Suprapubic skin (tissue), 4 donors: ENCODE data around the gene RPH3AL. TPM values are rescaled to one million over a fixed set of nuclear protein-coding genes. Genes with fewer than 3 reads are reported as not detected.

ENCODE experiments used
- DNase-seq, 2 donors: peaks; one replicate each; pipeline ENCODE4 v3.0.0-alpha.2; 2019; ENCODE audit warnings: low spot score in 2 of 2
- H3K27ac ChIP-seq: fragments of 200-600 bp; sonication (generic); one replicate; pipeline ENCODE4 v1.5.1; 2019
- H3K27me3 ChIP-seq: fragments of 200-600 bp; sonication (generic); one replicate; pipeline ENCODE4 v1.5.1; 2019
- H3K36me3 ChIP-seq: fragments of 200-600 bp; sonication (generic); one replicate; pipeline ENCODE4 v1.5.1; 2019
- H3K4me1 ChIP-seq: fragments of 200-600 bp; sonication (generic); one replicate; pipeline ENCODE4 v1.5.1; 2019
- H3K4me3 ChIP-seq: fragments of 200-600 bp; sonication (generic); one replicate; pipeline ENCODE4 v1.5.1; 2019; ENCODE audit warnings: mild to moderate bottlenecking
- H3K9me3 ChIP-seq: fragments of 200-600 bp; sonication (generic); one replicate; pipeline ENCODE4 v1.5.1; 2019
- EP300 ChIP-seq: sonication (generic); formaldehyde crosslinking; IDR thresholded peaks from one replicate; pipeline ENCODE4 v1.6.1; 2017; ENCODE audit warnings: antibody characterized with exemption
- POLR2A ChIP-seq, 2 donors: fragments of 450-650 bp; IDR thresholded peaks; one replicate each; pipeline ENCODE4 v1.6.1; 2017; ENCODE audit warnings: antibody characterized with exemption in 2 of 2, mild to moderate bottlenecking in 2 of 2, moderate library complexity in 2 of 2
- POLR2AphosphoS5 ChIP-seq, 3 donors: sonication (generic); formaldehyde crosslinking; IDR thresholded peaks; one replicate each; pipeline ENCODE4 v1.6.1; 2017; ENCODE audit warnings: antibody characterized with exemption in 3 of 3
- WGBS: methylation state at CpG from one replicate; pipeline ENCODE4 v1.1.5; 2018; 5-methylcytosine and 5-hydroxymethylcytosine counted together
- total RNA-seq, 4 donors: library from RNA; depleted of rRNA; stranded (reverse); fragments of >200 nt; gene quantifications; one replicate each; pipeline ENCODE4 v1.1.0, GENCODE V29; 2016
- TF ChIP-seq, protein P1 (sequence below), 2 donors: fragments of 200-600 bp in 1 of 2; fragments of 450-650 bp in 1 of 2; sonication (generic) in 1 of 2; IDR thresholded peaks; one replicate each; pipeline ENCODE4 v1.5.1; 2016 to 2019; ENCODE audit warnings: antibody characterized with exemption in 2 of 2, mild to moderate bottlenecking in 1 of 2, moderate library complexity in 1 of 2

RPH3AL gene
- total RNA-seq, 4 donors from 2014 or later, result 1.7 to 39.5 (median 10.9) TPM

DNA sequence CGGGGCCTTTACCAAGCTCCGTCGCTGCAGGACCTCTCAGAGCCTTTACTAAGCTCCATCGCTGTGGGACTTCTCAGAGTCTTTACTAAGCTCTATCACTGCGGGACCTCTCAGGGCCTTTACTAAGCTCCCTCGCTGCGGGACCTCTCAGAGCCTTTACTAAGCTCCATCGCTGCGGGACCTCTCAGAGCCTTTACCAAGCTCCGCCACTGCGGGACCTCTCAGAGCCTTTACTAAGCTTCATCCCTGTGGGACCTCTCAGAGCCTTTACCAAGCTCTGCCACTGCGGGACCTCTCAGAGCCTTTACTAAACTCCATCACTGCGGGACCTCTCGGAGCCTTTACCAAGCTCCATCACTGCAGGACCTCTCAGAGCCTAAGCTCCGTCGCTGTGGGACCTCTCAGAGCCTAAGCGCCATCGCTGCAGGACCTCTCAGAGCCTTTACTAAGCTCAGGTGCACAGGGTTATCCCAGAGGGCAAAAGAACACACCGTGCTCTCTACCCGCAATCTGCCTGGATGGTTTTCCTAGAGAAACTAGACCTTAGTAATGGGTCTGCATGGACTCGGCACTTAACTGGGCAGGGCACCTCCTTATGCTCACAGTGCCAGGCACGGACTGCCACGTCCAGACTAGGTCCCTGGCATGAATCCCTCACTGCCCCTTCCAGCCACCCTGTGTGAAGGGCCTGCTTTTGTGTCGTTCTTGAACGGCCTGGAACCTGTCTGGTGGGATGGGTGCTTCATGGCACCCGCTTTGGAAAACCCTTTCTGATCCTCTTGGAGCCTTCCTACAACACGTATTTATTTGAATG is 101.9 kb downstream of the RPH3AL start:
- H3K4me3 ChIP-seq, result no peak overlapping the region
- H3K27me3 ChIP-seq, result no peaks in the 10 kb centered on the region
- no peaks in the 10 kb centered on the region for H3K4me1 ChIP-seq
- no peaks in the 10 kb centered on the region for H3K9me3 ChIP-seq
- no peaks in the 10 kb centered on the region for H3K36me3 ChIP-seq
- TF ChIP-seq POLR2AphosphoS5 (IDR thresholded peaks at IDR 0.05) (no peak), EP300 (no peak), POLR2A (IDR thresholded peaks at IDR 0.05) (no peak)
- TF ChIP-seq, protein P1, sequence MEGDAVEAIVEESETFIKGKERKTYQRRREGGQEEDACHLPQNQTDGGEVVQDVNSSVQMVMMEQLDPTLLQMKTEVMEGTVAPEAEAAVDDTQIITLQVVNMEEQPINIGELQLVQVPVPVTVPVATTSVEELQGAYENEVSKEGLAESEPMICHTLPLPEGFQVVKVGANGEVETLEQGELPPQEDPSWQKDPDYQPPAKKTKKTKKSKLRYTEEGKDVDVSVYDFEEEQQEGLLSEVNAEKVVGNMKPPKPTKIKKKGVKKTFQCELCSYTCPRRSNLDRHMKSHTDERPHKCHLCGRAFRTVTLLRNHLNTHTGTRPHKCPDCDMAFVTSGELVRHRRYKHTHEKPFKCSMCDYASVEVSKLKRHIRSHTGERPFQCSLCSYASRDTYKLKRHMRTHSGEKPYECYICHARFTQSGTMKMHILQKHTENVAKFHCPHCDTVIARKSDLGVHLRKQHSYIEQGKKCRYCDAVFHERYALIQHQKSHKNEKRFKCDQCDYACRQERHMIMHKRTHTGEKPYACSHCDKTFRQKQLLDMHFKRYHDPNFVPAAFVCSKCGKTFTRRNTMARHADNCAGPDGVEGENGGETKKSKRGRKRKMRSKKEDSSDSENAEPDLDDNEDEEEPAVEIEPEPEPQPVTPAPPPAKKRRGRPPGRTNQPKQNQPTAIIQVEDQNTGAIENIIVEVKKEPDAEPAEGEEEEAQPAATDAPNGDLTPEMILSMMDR (IDR thresholded peaks at IDR 0.05), result no peak
- peak; percentile 40 to 43 for DNase-seq
- 93% methylated on average over 26 of the region's 27 CpGs for WGBS
- H3K27ac ChIP-seq, result no peak overlapping the region

DNA sequence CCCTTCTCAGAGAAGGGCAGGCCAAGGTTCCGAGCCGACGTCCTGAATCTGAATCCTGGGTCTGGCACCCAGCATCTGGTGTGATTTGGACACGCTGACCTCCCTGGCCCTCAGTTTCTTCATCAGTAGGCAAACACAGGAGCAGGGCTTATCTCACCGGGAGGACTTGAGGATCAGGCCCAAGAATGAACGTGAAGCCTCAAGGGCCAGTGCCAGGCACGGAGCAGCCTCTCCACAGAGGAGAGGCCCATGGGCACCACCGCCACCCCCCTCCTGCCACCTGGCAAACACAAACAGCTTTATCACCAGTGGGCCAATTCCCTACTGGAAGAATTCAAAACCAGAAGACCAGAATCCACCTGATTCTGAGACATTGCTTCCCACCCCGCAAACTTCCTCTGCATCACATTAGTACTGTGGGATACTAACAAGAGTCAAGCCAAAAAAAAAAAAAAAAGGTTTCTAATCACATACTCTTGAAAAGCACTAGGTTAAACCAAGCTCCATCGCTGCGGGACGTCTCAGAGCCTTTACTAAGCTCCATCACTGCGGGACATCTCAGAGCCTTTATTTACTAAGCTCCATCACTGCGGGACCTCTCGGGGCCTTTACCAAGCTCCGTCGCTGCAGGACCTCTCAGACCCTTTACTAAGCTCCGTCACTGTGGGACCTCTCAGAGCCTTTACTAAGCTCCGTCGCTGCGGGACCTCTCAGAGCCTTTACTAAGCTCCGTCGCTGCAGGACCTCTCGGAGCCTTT is 103.2 kb downstream of the RPH3AL start:
- H3K36me3 ChIP-seq, result no peaks in the 10 kb centered on the region
- no peaks in the 10 kb centered on the region for H3K27me3 ChIP-seq
- no peaks in the 10 kb centered on the region for H3K4me1 ChIP-seq
- H3K9me3 ChIP-seq, result no peaks in the 10 kb centered on the region
- peak; percentile 22 to 56 for DNase-seq
- H3K4me3 ChIP-seq, result no peak overlapping the region
- WGBS, result 93% methylated on average over 19 of the region's 24 CpGs
- TF ChIP-seq POLR2A (IDR thresholded peaks at IDR 0.05) (no peak), POLR2AphosphoS5 (IDR thresholded peaks at IDR 0.05) (no peak), EP300 (no peak)
- TF ChIP-seq, protein P1 (IDR thresholded peaks at IDR 0.05), result no peak
- H3K27ac ChIP-seq, result no peak overlapping the region

DNA sequence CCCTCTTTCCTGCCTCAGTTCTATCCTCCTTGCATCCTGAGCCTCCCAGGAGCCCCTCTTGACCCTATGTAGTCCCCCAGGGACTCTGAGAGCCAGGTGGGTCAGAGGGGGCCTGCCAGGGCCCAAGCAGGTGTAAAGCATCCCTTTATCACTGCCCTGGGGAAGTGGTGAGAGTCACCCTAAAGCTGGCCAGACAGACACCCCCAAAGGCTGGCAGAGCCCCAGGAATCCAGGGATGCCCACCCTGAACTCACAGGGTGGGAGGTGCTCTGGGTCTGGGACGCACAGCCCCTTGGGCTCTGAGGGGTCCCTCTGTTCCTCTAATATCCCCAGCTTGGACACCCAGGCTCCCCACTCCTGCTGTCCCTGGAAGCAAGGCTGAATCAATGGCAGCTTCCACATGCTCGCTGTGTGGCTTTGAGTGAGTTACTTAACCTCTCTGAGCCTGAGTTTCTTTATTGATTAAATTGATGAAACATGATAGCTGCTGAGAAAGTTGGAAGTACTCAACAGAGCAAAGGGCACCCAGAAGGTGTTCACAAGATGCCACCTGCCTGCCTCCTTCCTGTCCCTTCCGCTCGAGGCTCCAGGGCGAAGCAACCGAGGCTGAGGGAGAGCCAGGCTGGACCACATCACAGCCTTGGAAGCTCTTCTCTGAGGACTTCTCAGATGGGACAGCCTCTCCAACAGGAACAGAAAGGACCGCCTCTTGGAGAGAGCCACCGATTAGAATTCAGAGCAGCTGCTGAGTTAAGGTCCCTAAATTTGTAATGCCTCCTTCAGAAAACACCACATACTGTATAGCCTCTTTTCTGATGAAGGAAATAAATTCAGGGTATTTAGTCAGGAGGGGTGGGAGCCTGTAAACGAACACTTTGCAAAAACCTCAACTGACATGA is 104.0 kb downstream of the RPH3AL start:
- TF ChIP-seq, protein P1 (IDR thresholded peaks at IDR 0.05), result no peak
- TF ChIP-seq EP300 (no peak), POLR2AphosphoS5 (IDR thresholded peaks at IDR 0.05) (no peak), POLR2A (IDR thresholded peaks at IDR 0.05) (no peak)
- Histone ChIP-seq H3K27ac (no peak overlapping the region), H3K27me3 (no peaks in the 10 kb centered on the region), H3K4me3 (no peak overlapping the region), H3K4me1 (no peaks in the 10 kb centered on the region), H3K9me3 (no peaks in the 10 kb centered on the region), H3K36me3 (no peaks in the 10 kb centered on the region)
- peak in 1 of 2 donors; percentile 50 for DNase-seq
- WGBS, result 91% methylated on average over 6 of the region's 9 CpGs

DNA sequence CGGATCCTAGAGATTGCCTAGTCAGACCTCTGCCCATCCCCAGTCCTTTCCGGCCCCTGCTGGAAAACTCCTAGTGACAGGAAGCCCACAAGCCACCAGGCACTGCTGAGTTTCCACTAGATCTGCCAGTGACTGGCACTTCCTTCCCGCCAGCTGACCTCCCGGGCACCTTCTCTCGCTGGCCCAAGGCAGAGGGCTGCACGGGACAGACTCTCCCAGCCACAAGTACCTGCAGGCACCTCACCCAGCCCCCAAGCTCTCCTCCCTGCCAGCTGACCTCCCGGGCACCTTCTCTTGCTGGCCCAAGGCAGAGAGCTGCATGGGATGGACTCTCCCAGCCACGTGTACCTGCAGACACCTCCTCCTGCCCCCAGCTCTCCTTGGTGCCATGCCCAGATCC is 104.8 kb downstream of the RPH3AL start:
- no peaks in the 10 kb centered on the region for H3K27me3 ChIP-seq
- no peak overlapping the region for H3K27ac ChIP-seq
- TF ChIP-seq POLR2AphosphoS5 (IDR thresholded peaks at IDR 0.05) (no peak), EP300 (no peak), POLR2A (IDR thresholded peaks at IDR 0.05) (no peak)
- TF ChIP-seq, protein P1 (IDR thresholded peaks at IDR 0.05), result no peak
- 44% methylated on average over 8 of the region's 8 CpGs for WGBS
- H3K4me3 ChIP-seq, result no peak overlapping the region
- no peaks in the 10 kb centered on the region for H3K36me3 ChIP-seq
- H3K9me3 ChIP-seq, result no peaks in the 10 kb centered on the region
- peak; percentile 41 to 66 for DNase-seq
- H3K4me1 ChIP-seq, result no peaks in the 10 kb centered on the region
